Ovary (tissue), 10 donors: ENCODE results near the gene HTRA2. TPM values are rescaled to one million over a fixed set of nuclear protein-coding genes. Genes with fewer than 3 reads are reported as not detected.

Experiments used
- DNase-seq, 5 donors: peaks; one replicate each; pipeline ENCODE4 v3.0.0-alpha.2; 2019 to 2020
- H3K27ac ChIP-seq, 2 donors: fragments of 200-600 bp; one replicate each; pipeline versions ENCODE4 v1.5.1 to v1.8.0; 2019 to 2022
- H3K27me3 ChIP-seq: fragments of 200-600 bp; one replicate; pipeline ENCODE4 v1.8.0; 2022
- H3K36me3 ChIP-seq: fragments of 200-600 bp; sonication (generic); one replicate; pipeline ENCODE4 v1.5.1; 2019
- H3K4me1 ChIP-seq: one replicate; pipeline ENCODE4 v1.8.1; 2013; ENCODE audit warnings: mild to moderate bottlenecking, moderate library complexity; ENCODE audit not compliant: insufficient read depth
- H3K4me3 ChIP-seq: fragments of 200-600 bp; sonication (generic); one replicate; pipeline ENCODE4 v1.5.1; 2017
- H3K9me3 ChIP-seq, 2 donors: fragments of 200-600 bp in 1 of 2; sonication (generic) in 1 of 2; one replicate each; pipeline versions ENCODE4 v1.5.1 to v1.8.1; 2013 to 2019; ENCODE audit warnings: mild to moderate bottlenecking in 1 of 2, moderate library complexity in 1 of 2
- EP300 ChIP-seq: sonication (generic); formaldehyde crosslinking; IDR thresholded peaks from one replicate; pipeline ENCODE4 v1.6.1; 2017; ENCODE audit warnings: antibody characterized with exemption
- POLR2A ChIP-seq: fragments of 450-650 bp; IDR thresholded peaks from one replicate; pipeline ENCODE4 v1.6.1; 2017; ENCODE audit warnings: antibody characterized with exemption, mild to moderate bottlenecking, moderate library complexity
- WGBS, 3 donors: extraction: QIAGEN DNeasy Blood & Tissue Kit in 1 of 3; methylation state at CpG; one replicate each; pipeline versions ENCODE4 v1.1.5 to v1.1.7; 2013 to 2017; 5-methylcytosine and 5-hydroxymethylcytosine counted together
- intact Hi-C, 4 donors: fragments of 100-400 bp; cut with DNase I; formaldehyde crosslinking; loops; one replicate each; pipeline versions ENCODE4 v1.11.0 to v1.15.1; 2022 to 2023
- long read RNA-seq, 3 donors: library from polyadenylated mRNA in 2 of 3; unstranded in 2 of 3; transcript quantifications; one replicate each; pipeline ENCODE4 v2.0.0 and lab custom pipeline, GENCODE V29; 2021 to 2026
- polyA plus RNA-seq, 2 donors: library from polyadenylated mRNA; stranded (reverse); fragments of 200-250 nt in 1 of 2; fragments of 350-450 nt in 1 of 2; fragmentation: Illumina TruSeq in 1 of 2; extraction: RNeasy Lipid Tissue Mini Kit (QIAGEN cat#74804) in 1 of 2; gene quantifications; one replicate each; pipeline ENCODE4 v1.2.3, GENCODE V29; 2013 to 2014
- total RNA-seq, 7 donors: library from RNA; depleted of rRNA in 2 of 7; stranded (reverse); fragments of >200 nt in 2 of 7; fragmentation: NEBNext Ultra II Directional in 3 of 7; extraction: Animal tissue kit (Norgen Biotek cat#: 25700) in 3 of 7; gene quantifications; one replicate each; pipeline versions ENCODE4 v1.1.0 to v1.2.4, GENCODE V29; 2016 to 2023
- TF ChIP-seq, protein P1 (sequence below), 3 donors: fragments of 450-650 bp in 2 of 3; fragments of 200-600 bp in 1 of 3; IDR thresholded peaks; one replicate each; pipeline versions ENCODE4 v1.5.1 to v1.8.0; 2016 to 2022; ENCODE audit warnings: antibody characterized with exemption in 3 of 3, mild to moderate bottlenecking in 1 of 3
- donor health status: DM: no; HTN: no; CAD: no; lungs with moderate emphysema.
- donor health status: DM: no; HTN: no; CAD: no.
- donor health status: Bipolar disorder and iron deficiency.
- donor health status: DM: yes; HTN: yes; CAD: no.
- donor health status: DM: no; HTN: no; CAD: no.
- donor health status: DM: yes; HTN: yes; CAD: no.

Gene HTRA2
- 10 to 100 TPM; 28.7 to 47.6 (median 36.4) TPM for total RNA-seq
- polyA plus RNA-seq = 10 to 100 TPM; 37.5 to 38.9 TPM
- long read RNA-seq, donor 1, transcript HTRA2-205 (3 exons, 745 nt) = minor isoform, 5 of 203 reads
- long read RNA-seq, donor 1, transcript HTRA2-201 (8 exons, 2,370 nt) = major isoform, 161 of 203 reads
- long read RNA-seq, donor 1, partial matches to known transcripts = 6 of 203 reads
- long read RNA-seq, donor 1, other reads (novel, unspliced or antisense) = 28 of 203 reads
- long read RNA-seq, donor 2, transcript HTRA2-201 (8 exons, 2,370 nt) = major isoform, 21 of 260 reads
- long read RNA-seq, donor 2, partial matches to known transcripts = 142 of 260 reads
- long read RNA-seq, donor 2, other reads (novel, unspliced or antisense) = 90 of 260 reads
- long read RNA-seq, donor 3, transcript HTRA2-201 (8 exons, 2,370 nt) = major isoform, 58 of 78 reads
- long read RNA-seq, donor 3, partial matches to known transcripts = 2 of 78 reads
- long read RNA-seq, donor 3, other reads (novel, unspliced or antisense) = 16 of 78 reads

GRCh38 chr2:74529357-74530238 lies at the start of gene HTRA2, which contains the start of gene AUP1:
Gene HTRA2 (plus strand): TSS chr2:74529933. CDS start chr2:74530007, 74 bp downstream.
Gene AUP1 (minus strand): TSS chr2:74529706. CDS start chr2:74529629, 77 bp downstream.
- H3K4me1 ChIP-seq = peaks cover 13% of the 10 kb centered on the region
- TF ChIP-seq, protein P1, sequence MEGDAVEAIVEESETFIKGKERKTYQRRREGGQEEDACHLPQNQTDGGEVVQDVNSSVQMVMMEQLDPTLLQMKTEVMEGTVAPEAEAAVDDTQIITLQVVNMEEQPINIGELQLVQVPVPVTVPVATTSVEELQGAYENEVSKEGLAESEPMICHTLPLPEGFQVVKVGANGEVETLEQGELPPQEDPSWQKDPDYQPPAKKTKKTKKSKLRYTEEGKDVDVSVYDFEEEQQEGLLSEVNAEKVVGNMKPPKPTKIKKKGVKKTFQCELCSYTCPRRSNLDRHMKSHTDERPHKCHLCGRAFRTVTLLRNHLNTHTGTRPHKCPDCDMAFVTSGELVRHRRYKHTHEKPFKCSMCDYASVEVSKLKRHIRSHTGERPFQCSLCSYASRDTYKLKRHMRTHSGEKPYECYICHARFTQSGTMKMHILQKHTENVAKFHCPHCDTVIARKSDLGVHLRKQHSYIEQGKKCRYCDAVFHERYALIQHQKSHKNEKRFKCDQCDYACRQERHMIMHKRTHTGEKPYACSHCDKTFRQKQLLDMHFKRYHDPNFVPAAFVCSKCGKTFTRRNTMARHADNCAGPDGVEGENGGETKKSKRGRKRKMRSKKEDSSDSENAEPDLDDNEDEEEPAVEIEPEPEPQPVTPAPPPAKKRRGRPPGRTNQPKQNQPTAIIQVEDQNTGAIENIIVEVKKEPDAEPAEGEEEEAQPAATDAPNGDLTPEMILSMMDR (IDR thresholded peaks at IDR 0.05) = no peak
- TF ChIP-seq EP300 (peak; percentile 79), POLR2A (peak; percentile 85)
- H3K4me3 ChIP-seq = peak within 1 kb of the TSS; percentile 92
- no peaks in the 10 kb centered on the region for H3K36me3 ChIP-seq
- no peaks in the 10 kb centered on the region for H3K9me3 ChIP-seq
- intact Hi-C loops = loop anchor here in 1 of 4 donors (5.0 kb wide), 1 partner anchor 47 kb away; the partner anchor contains the start of genes CCDC142 and TTC31
- peak; percentile 96 to 98 (median 97) for DNase-seq
- 0 to 1% (median 1%) methylated on average over 71 to 87 of the region's 87 CpGs for WGBS, 3 donors
- no peaks in the 10 kb centered on the region for H3K27me3 ChIP-seq
- peak within 1 kb of the TSS in 1 of 2 donors; percentile 70 for H3K27ac ChIP-seq

- no peaks in the 10 kb centered on the region for H3K27me3 ChIP-seq
- 37 to 46% (median 40%) methylated on average over 3 of the region's 3 CpGs for WGBS, 3 donors
- no peak overlapping the region for H3K27ac ChIP-seq
- no peaks in the 10 kb centered on the region for H3K36me3 ChIP-seq
- DNase-seq = no peak
- H3K4me3 ChIP-seq = peak overlapping the region; percentile 48
- H3K9me3 ChIP-seq = no peaks in the 10 kb centered on the region
- peaks cover 8% of the 10 kb centered on the region for H3K4me1 ChIP-seq
- intact Hi-C loops = loop anchor here in 2 of 4 donors (5.0 kb wide), 2 partner anchors 51 to 106 kb away; no protein-coding TSS in a partner anchor
- TF ChIP-seq, protein P1 (IDR thresholded peaks at IDR 0.05) = no peak
- TF ChIP-seq EP300 = no peak
- TF ChIP-seq POLR2A = no peak
Observed at GRCh38 chr2:74481431-74481830, 48.3 kb upstream of the HTRA2 start.

GRCh38 chr2:74481961-74482800 lies 47.6 kb upstream of the HTRA2 start:
- Histone ChIP-seq H3K27ac (peak overlapping the region; percentile 86 to 87), H3K36me3 (no peaks in the 10 kb centered on the region), H3K4me3 (peak overlapping the region; percentile 48), H3K9me3 (no peaks in the 10 kb centered on the region), H3K4me1 (peaks cover 8% of the 10 kb centered on the region), H3K27me3 (no peaks in the 10 kb centered on the region)
- WGBS, 3 donors = 0 to 1% (median 1%) methylated on average over 62 to 80 of the region's 80 CpGs
- TF ChIP-seq EP300 (no peak), POLR2A (no peak)
- TF ChIP-seq, protein P1 (IDR thresholded peaks at IDR 0.05) = no peak
- peak in 2 of 5 donors; percentile 48 to 56 for DNase-seq
- intact Hi-C loops = loop anchor here in 2 of 4 donors (5.0 kb wide), 2 partner anchors 50 to 105 kb away; no protein-coding TSS in a partner anchor
